ENCODE results near the gene GPR135.

DNA sequence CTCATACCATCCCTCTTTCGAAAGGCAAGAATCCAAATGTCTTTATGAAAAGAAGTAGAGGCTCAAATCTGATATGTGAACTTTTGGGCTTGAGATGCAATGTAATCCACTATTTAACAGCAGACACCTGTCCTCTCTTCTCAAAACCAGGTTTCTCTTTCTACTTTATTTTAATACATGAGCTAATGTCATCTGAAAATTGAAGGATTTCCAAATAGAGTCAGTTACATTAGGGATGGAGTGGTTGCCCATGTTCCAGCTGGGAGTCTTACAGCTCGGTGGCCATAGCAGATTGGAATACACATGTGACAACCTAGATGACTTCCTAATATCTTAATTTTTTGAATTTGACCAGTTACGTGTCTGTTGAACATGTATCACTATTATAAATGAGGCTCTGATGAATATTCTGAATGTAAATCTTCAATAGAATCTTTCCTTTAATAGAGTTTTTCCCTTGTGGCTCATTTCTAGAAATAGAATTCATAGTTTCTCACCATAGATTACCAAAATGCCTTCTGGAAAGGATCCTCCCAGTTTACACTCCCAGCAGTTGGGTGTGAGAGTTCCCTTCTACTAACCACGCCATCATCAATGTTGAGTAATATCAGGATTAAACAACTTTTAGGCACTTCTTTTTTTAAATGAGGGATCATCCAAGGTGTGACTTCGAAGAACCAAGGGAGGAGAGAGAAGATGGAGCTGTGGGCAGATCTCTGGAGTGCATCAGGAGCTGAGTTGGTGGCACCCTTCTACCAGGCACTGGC, 49.2 kb downstream of the GPR135 start:
- TF ChIP-seq CHD4 (IDR thresholded peaks at IDR 0.05), result no peak
- TF ChIP-seq TCF12 (IDR thresholded peaks at IDR 0.05; ENCODE audit: low read depth, low read length), result no peak
- TF ChIP-seq, protein P1, sequence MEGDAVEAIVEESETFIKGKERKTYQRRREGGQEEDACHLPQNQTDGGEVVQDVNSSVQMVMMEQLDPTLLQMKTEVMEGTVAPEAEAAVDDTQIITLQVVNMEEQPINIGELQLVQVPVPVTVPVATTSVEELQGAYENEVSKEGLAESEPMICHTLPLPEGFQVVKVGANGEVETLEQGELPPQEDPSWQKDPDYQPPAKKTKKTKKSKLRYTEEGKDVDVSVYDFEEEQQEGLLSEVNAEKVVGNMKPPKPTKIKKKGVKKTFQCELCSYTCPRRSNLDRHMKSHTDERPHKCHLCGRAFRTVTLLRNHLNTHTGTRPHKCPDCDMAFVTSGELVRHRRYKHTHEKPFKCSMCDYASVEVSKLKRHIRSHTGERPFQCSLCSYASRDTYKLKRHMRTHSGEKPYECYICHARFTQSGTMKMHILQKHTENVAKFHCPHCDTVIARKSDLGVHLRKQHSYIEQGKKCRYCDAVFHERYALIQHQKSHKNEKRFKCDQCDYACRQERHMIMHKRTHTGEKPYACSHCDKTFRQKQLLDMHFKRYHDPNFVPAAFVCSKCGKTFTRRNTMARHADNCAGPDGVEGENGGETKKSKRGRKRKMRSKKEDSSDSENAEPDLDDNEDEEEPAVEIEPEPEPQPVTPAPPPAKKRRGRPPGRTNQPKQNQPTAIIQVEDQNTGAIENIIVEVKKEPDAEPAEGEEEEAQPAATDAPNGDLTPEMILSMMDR (IDR thresholded peaks at IDR 0.05 in 2 of 3, conservative IDR thresholded peaks at IDR 0.05 in 1 of 3; ENCODE audit: control insufficient read depth in 2 of 3, extremely low read depth in 1 of 3, insufficient read depth in 1 of 3, low read depth in 3 of 3, low read length in 3 of 3), result no peak
- no peak for TF ChIP-seq SMC3 (IDR thresholded peaks at IDR 0.05; ENCODE audit: borderline replicate concordance, low read length)
- TF ChIP-seq, protein P2, sequence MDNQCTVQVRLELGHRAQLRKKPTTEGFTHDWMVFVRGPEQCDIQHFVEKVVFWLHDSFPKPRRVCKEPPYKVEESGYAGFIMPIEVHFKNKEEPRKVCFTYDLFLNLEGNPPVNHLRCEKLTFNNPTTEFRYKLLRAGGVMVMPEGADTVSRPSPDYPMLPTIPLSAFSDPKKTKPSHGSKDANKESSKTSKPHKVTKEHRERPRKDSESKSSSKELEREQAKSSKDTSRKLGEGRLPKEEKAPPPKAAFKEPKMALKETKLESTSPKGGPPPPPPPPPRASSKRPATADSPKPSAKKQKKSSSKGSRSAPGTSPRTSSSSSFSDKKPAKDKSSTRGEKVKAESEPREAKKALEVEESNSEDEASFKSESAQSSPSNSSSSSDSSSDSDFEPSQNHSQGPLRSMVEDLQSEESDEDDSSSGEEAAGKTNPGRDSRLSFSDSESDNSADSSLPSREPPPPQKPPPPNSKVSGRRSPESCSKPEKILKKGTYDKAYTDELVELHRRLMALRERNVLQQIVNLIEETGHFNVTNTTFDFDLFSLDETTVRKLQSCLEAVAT (IDR thresholded peaks at IDR 0.05), result no peak

All from GM12878 (cell line).